Measurements from ENCODE around the gene CCDC77.

GRCh38 chr12:480831-481816 is 79.7 kb downstream of the CCDC77 start:
- TF ChIP-seq CTCF (IDR thresholded peaks at IDR 0.05) (no peak), POLR2A (IDR thresholded peaks at IDR 0.05) (no peak)

Data from vagina (tissue), 2 donors.